DMS79 treated with DMSO at 0.1 percent for 48 hours (cell line): ENCODE measurements around the gene LEPR.
A peak's percentile ranks its signal among the peaks of the same experiment; 100 is the strongest.
"Not testable (repeated sequence)": the region's sequence is repeated elsewhere in the genome, so short reads cannot be mapped to it uniquely, and the experiment has no call there.

Experiments used
- DNase-seq: peaks from one replicate; lab custom pipeline; 2025; lab: John Stamatoyannopoulos, UW

Gene LEPR

GRCh38 chr1:65437616-65438015, 17.1 kb downstream of the LEPR start:
- no peak for DNase-seq

GRCh38 chr1:65440322-65440900, 19.9 kb downstream of the LEPR start:
- no peak for DNase-seq

GRCh38 chr1:65440915-65441314, 20.4 kb downstream of the LEPR start:
- DNase-seq, result no peak

GRCh38 chr1:65441464-65441863, 21.0 kb downstream of the LEPR start:
- DNase-seq, result no peak

- DNase-seq, result no peak
These were observed 22.0 kb downstream of the LEPR start for GRCh38 chr1:65442442-65442841.

GRCh38 chr1:65443647-65444046, 23.2 kb downstream of the LEPR start:
- DNase-seq, result no peak

- no peak for DNase-seq
These were observed 23.7 kb downstream of the LEPR start for GRCh38 chr1:65444128-65444640.

GRCh38 chr1:65445837-65446236, 25.4 kb downstream of the LEPR start:
- DNase-seq, result no peak

- no peak for DNase-seq
These were observed 28.9 kb downstream of the LEPR start for GRCh38 chr1:65449214-65449823.

GRCh38 chr1:65455678-65456077, 35.2 kb downstream of the LEPR start:
- not testable (repeated sequence) for DNase-seq

GRCh38 chr1:65456481-65456880, 36.0 kb downstream of the LEPR start:
- no peak for DNase-seq

- no peak for DNase-seq
These were observed 37.4 kb downstream of the LEPR start for GRCh38 chr1:65457868-65458267.

GRCh38 chr1:65458730-65459396, 38.4 kb downstream of the LEPR start:
- no peak for DNase-seq

- no peak for DNase-seq
These were observed 38.9 kb downstream of the LEPR start for GRCh38 chr1:65459397-65459768.

GRCh38 chr1:65465837-65466236, 45.4 kb downstream of the LEPR start:
- DNase-seq, result not testable (repeated sequence)

- DNase-seq, result peak; percentile 41
These were observed 47.1 kb downstream of the LEPR start for GRCh38 chr1:65467536-65467935.

GRCh38 chr1:65469126-65469888, 48.8 kb downstream of the LEPR start:
- peak; percentile 3 for DNase-seq

- peak; percentile 58 for DNase-seq
These were observed 49.4 kb downstream of the LEPR start for GRCh38 chr1:65469889-65470340.
